ENCODE measurements around the gene CDC25C.

CDC25C gene

DNA sequence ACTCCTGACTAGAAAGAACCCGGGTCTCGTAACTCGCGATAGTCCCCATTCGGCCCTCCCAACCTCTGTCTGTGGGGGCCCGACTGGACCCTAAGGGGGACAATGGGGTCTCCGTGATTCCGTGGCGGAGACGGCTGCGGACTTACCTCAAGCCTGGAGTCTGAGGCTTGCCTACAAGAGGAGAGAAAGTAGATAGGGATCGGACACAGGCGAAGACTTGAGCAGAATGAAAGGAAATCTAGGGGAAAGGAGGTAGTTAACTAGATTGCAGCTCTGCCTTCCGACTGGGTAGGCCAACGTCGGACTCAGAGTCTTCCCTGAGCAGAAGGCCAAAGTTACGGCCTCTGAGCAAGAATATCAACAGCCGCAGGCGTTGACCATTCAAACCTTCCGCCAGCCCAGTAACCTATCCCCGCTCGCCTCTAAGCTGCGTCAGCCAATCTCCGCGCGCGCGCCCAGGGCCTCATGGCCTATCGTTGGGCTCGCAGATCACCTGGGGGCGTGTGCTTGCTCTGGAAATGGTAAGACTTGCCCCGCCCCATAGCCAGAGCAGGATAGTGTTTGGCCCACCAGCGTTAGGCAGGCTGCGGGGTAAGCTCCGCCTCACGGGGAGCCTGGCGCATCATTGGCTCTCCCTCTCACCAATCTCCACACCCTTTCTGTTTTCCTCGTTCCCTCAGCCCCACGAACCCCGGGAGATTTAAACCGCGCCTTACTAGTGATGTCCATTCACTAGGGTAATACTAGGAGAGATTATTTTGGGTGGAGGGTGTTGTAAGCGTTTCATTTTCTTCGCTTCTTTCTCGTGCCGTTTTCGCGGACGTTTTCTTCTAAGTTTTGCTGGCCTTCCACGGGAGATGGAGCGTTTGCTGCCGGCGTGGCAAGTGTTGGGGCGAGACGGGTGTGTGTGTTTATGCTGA lies at the start of gene CDC25C:
Gene CDC25C (minus strand): TSS at position 356 of the 920 bp plus-strand sequence. CDS start 624 bp downstream, outside the sequence.
- DNase-seq (ENCODE audit: low read depth in 2 of 3, low spot score in 1 of 3): peak; percentile 91 to 95 (median 95)

DNA sequence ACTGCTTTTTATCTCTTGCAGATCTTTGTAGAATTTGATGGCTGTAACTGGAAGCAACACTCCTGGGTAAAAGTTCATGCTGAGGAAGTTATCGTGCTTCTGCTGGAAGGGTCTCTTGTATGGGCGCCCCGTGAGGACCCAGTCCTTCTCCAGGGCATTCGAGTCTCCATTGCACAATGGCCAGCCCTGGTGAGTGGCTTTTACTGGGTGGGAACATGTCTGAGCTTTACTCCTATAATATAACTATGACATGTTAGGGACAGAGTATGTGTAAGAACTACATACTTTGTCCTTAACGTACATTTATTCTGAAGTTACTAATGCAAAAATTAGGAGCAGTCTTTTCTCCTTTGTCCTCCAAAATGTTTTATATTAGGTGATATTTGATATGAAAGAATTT lies 41.0 kb upstream of the CDC25C start:
- no peak for DNase-seq (ENCODE audit: low read depth in 2 of 3, low spot score in 1 of 3)

GRCh38 chr5:138372225-138372624 lies 40.6 kb upstream of the CDC25C start:
- DNase-seq (ENCODE audit: low read depth in 2 of 3, low spot score in 1 of 3): no peak

GRCh38 chr5:138371454-138371853 lies 39.9 kb upstream of the CDC25C start:
- DNase-seq (ENCODE audit: low read depth in 2 of 3, low spot score in 1 of 3): no peak

GRCh38 chr5:138370537-138370936 lies 38.9 kb upstream of the CDC25C start:
- DNase-seq (ENCODE audit: low read depth in 2 of 3, low spot score in 1 of 3): no peak

GRCh38 chr5:138369706-138370105 lies 38.1 kb upstream of the CDC25C start:
- DNase-seq (ENCODE audit: low read depth in 2 of 3, low spot score in 1 of 3): no peak

DNA sequence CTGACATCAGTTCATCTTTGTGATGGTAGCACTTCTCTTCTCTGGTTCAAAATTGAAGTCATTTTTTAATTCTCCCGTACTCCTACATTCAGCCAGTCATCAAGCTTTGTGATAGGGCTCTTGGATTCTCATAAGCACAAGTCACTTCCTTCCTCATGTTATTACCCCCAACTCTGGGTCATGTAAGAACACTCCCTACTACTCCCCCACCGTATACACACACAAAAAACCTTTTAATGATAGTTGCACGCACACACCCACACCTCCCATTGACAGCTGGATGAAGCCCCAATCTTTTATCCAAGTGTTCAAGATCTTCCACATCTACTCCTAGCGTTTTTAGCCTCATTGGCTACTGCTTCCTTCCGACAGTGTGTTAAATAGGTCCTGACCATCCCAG lies 37.7 kb upstream of the CDC25C start:
- no peak for DNase-seq (ENCODE audit: low read depth in 2 of 3, low spot score in 1 of 3)

DNA sequence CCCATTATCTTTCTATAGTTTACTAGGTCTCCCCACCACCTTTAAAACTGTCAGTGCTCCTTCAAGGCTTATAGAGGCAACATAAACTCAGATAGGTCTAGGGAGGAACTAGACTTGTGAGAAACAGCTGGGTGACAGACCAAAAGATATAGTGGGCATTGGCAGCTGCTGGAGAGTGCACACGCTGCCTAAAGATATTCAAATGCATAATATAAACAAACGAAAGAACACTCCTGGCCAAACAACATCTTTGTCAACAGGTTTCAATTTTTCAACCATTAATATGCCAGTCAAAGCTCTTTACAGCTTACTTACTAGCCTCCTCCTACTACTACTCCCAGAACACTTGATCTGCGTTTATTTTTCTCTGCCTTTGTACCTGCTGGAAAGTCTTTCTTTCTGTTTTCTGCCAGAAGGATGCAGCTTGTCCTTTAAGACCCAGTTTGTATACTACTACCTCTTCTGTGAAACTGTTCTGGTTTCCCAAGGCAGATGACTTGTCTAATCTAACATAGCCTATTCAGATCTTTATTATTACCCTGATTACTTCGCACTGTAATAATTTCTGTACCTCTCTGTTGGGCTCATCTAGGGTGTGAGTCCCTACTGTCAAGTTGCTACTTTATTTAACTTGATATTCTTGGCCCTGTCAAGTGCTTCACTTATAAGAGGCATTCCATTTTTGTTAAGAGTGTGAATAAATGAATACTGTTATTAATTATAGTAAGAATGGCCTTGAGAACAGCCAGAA lies 35.2 kb upstream of the CDC25C start:
- no peak for DNase-seq (ENCODE audit: low read depth in 2 of 3, low spot score in 1 of 3)

DNA sequence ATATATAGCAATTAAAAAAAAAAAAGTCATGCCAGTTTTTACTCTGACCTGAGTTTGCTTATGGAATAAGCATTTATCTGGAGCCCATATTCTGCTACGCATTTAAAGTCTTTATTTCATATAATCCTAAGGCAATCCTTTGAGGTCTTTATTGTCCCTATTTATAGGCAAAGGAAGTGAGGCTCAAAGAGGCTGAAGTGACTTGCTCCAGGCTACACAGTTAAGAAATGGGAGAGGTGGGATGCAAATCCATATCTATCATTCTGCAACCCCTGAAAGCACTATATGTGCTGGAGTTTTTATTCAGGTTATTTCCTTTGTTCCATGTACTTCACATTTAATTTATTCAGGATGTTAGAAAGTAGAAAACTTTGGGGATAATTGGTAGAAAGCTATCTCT lies 33.0 kb upstream of the CDC25C start:
- DNase-seq (ENCODE audit: low read depth in 2 of 3, low spot score in 1 of 3): no peak

DNA sequence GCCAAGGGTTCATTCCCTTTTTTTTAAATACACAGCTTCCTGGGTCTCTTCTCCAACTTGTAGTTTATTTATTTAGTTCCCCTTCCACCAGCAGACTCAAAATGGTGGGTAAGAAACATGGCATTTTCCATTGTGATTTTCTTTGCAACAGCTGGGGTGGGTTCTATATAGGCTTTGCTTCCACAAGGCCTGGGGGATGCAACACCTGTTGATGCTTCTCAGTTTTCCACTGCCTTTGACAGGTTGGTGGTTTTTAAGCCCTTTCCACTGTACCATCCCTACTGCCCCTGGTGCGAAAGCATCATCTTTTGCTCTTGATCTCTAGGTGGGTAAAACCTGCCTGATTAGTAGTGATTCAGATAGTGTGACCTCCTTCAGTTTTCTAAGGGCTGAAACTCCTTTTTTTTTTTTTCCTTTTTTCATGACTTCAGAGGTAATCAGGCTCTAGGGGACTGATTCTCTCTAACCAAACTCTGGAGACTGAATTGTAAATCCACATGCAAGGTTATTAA lies 29.4 kb upstream of the CDC25C start:
- no peak for DNase-seq (ENCODE audit: low read depth in 2 of 3, low spot score in 1 of 3)

DNA sequence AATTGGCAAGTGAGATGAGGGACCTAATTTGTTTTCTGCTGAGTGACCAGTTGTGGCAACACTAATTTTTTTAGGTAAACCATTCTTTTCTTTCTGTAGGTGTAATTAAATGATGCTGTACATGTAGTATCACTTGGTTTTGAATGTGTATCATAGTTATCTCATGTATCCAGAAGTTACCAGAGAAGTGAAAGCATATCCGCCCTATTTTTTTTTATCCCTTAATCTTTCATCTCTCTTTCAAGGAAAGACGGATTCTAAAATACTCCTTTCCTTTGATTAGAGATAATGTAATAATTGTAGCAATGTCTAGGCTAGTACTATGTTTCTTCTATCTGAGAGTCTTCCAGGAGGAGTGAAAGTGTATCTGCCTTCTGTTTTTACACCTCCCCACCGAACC lies 28.0 kb upstream of the CDC25C start:
- DNase-seq (ENCODE audit: low read depth in 2 of 3, low spot score in 1 of 3): no peak

- peak; percentile 29 to 56 (median 39) for DNase-seq (ENCODE audit: low read depth in 2 of 3, low spot score in 1 of 3)
These were observed 23.3 kb upstream of the CDC25C start for GRCh38 chr5:138354926-138355378.

DNA sequence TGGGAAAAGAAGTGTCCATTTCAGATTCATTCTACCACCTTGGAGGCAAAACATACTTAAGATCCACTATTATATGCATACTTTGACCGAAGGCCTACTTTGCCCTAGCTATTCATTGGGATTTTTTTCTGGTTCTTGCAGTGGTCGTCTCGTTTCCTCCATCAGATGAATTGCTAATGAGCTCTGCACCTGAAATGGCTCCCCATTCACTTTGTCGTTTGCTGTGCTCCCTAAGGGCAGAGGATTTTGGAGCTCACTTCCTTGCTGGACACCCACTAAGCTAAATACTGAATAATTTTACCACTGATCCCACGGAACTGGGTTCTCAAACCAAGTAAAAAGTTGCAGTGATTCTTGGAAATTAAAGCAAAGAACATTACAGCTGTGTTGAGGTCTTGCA lies 22.8 kb upstream of the CDC25C start:
- DNase-seq (ENCODE audit: low read depth in 2 of 3, low spot score in 1 of 3): no peak

DNA sequence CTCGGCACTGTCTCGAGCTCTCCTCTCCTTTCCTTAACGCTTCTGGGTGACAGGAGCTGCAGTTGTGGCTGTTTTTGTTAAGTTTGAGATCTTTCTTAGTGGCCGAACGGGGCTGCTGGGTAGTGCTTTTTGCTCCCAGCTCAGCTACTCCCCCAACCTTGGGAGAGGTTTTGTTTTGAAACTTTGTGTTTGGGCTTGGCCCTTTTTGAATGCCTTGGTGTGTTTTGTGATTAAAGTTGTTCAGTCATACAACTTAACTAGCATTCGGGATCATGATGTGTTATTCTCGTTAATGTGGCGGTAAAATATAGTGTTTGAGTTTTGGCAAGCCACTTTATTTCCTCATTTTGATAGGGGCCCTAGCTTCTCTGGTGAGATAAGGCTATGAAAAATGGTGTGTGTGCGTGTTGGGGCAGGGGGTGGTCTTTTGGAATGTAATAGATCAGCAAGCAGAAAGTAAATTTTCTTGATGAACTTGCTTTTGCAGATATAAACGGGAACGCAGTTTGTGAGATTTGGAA lies 22.0 kb upstream of the CDC25C start:
- DNase-seq (ENCODE audit: low read depth in 2 of 3, low spot score in 1 of 3): peak in 1 of 3 donors; percentile 17

DNA sequence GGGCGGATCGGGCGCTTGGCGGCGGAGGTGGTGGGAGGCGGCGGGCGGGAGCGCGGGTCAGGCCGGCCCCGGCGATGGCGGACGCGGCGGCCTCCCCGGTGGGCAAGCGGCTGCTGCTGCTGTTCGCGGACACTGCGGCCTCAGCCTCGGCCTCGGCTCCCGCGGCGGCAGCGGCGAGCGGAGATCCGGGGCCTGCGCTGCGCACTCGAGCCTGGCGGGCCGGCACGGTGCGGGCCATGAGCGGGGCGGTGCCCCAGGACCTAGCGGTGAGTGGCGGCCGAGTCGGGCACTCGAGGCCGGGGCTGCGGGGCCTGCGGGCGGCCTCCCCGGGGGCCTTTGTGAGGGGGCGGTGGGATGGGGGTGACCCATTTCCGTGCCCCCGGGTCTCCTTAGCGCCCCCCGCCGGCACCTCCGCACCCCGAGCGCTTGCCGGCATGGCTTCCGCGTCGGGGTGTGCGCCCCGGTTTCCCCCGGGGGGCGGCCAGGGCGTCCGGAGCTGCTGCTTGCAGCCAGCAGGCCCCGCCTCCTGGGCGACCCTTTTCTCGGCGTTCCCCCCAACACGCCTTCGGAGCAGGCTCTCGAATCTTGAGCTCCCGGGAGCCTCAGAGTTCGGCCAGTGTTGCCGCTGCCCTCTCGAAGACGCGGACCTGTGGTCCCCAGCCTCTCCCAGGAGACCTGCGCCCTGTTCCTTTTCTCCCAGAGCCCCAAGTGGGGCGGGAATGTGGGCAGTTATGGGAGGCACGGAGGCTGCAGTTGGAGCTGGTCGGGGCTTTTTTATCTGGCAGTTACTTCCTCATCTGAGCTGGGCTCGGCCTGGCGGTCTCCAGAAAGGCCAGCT lies 21.3 kb upstream of the CDC25C start:
- DNase-seq (ENCODE audit: low read depth in 2 of 3, low spot score in 1 of 3): peak in 2 of 3 donors; percentile 46 to 53

DNA sequence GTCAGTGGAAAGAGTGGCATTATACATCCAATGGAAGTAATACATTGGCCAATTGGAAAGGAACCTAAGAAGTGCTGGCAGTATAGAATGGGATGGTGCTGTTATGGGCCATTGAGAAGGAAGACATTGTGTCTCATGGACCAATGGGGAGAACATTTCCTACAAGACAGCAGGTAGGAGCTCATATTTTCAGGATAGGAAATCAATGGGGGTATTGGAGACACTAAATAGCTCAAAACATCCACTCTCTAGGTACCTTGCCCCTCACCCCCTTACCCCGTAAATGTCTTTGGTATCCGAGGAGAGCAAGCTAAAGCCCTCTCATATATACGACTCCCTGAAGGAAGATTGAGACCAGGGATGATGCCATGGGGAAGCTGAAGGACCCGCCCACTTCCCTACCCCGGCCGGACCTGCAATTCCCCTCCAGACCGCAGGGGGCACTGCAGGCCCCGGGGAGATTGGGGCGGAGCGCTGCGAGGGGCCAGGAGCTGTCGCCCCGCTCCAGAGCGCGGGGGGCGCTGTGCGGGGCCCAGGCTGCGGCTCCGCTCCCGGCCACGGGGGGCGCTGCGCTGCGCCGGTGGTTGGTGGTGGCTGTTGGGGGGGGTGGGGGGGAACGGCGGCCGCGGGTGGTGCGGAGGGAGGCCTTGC lies 20.6 kb upstream of the CDC25C start, which contains the start of gene KDM3B:
Gene KDM3B (plus strand): TSS at position 615 of the 651 bp plus-strand sequence. CDS start 111 bp downstream, outside the sequence.
- peak; percentile 83 to 96 (median 91) for DNase-seq (ENCODE audit: low read depth in 2 of 3, low spot score in 1 of 3)

- DNase-seq (ENCODE audit: low read depth in 2 of 3, low spot score in 1 of 3): no peak
These were observed 19.9 kb upstream of the CDC25C start for GRCh38 chr5:138351517-138351916.

DNA sequence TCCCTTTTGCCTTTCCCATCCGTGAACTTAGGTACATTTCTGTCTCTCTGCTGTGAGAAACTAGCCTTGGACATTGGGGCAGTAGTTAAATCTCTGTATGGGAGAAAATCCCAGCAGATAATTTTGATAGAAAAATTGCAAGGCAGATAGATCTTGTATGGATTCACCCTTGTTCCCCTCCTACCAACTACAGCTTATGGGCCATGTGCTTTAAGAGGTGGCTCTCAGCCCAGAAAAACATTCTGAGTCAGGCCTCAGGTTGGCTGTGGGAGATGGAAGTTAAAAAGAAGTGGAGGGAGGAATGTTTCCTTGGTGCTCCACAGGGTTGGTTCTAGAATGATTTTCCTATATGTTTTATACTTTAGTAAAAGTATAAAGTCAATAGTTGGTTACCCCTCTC lies 19.5 kb upstream of the CDC25C start:
- no peak for DNase-seq (ENCODE audit: low read depth in 2 of 3, low spot score in 1 of 3)

DNA sequence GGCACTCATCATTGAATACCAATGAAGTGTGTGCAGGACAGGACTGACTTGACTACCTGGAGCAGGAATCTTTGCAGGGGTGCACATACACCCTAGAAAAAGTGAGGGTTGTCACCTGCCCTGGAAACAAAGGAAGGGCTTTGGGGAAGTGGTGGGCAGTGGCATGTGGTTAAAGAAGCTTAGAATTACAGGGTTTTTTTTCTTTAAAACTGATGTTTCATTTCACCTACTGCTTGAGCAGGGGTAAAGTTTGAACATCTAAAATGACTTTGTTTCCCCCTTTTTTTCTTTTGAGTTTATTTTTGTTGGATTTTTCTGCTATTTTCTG lies 18.9 kb upstream of the CDC25C start:
- DNase-seq (ENCODE audit: low read depth in 2 of 3, low spot score in 1 of 3): no peak
